WTC11 (cell line): Measurements from ENCODE around the gene AGPS. TPM values are rescaled to one million over a fixed set of nuclear protein-coding genes. Genes with fewer than 3 reads are reported as not detected.

Experiments used
- ATAC-seq: fragments of 200-7000 bp; cut with Tn5 transposase; 2 replicates; pipeline ENCODE4 v1.10.0; 2021; ENCODE audit warnings: mild to moderate bottlenecking, moderate library complexity
- CTCF ChIA-PET: fragments of 300-600 bp; sonication (Branson Sonifier 250); formaldehyde crosslinking; loops from one replicate; lab custom pipeline; 2021; ENCODE audit warnings: antibody characterized with exemption; lab: Charles Lee
- POLR2A ChIA-PET: fragments of 350-600 bp; sonication (Branson Sonifier 250); formaldehyde crosslinking; loops from one replicate; lab custom pipeline; 2021; ENCODE audit warnings: antibody characterized with exemption; lab: Charles Lee
- DNase-seq: peaks from one replicate; pipeline ENCODE4 v3.0.0; 2021; ENCODE audit warnings: low spot score
- H3K27ac Mint-ChIP-seq: 2 replicates; pipeline ENCODE4 v1.8.0; 2021; ENCODE audit warnings: mixed read lengths
- H3K27me3 Mint-ChIP-seq: 2 replicates; pipeline ENCODE4 v1.8.0; 2021; ENCODE audit warnings: low read depth, mild to moderate bottlenecking, moderate library complexity, mixed read lengths
- H3K36me3 Mint-ChIP-seq: 2 replicates; pipeline ENCODE4 v1.8.0; 2021; ENCODE audit warnings: mixed read lengths
- H3K4me1 Mint-ChIP-seq: 2 replicates; pipeline ENCODE4 v1.8.0; 2022; ENCODE audit warnings: mixed read lengths
- H3K4me3 Mint-ChIP-seq: 2 replicates; pipeline ENCODE4 v1.8.0; 2021; ENCODE audit warnings: mild to moderate bottlenecking, moderate library complexity, mixed read lengths
- H3K9me3 Mint-ChIP-seq: 2 replicates; pipeline ENCODE4 v1.8.0; 2021; ENCODE audit warnings: mixed read lengths
- ESRRA ChIP-seq: sonication (generic); formaldehyde crosslinking; IDR thresholded peaks from 2 replicates; pipeline ENCODE4 v1.8.1; 2022; ENCODE audit warnings: mild to moderate bottlenecking, missing genetic modification reagents, borderline replicate concordance
- JUN ChIP-seq: sonication (generic); formaldehyde crosslinking; IDR thresholded peaks from 2 replicates; pipeline ENCODE4 v1.8.0; 2023; ENCODE audit warnings: mild to moderate bottlenecking, missing genetic modification reagents
- KAT7 ChIP-seq: sonication (generic); formaldehyde crosslinking; IDR thresholded peaks from 2 replicates; pipeline ENCODE4 v1.8.1; 2023; ENCODE audit warnings: missing genetic modification reagents, mild to moderate bottlenecking, borderline replicate concordance
- NR2C2 ChIP-seq: sonication (generic); formaldehyde crosslinking; IDR thresholded peaks from 2 replicates; pipeline ENCODE4 v1.8.0; 2022; ENCODE audit warnings: mild to moderate bottlenecking, missing genetic modification reagents
- OVOL2 ChIP-seq: fragments of 250-450 bp; sonication (Bioruptor Pico); IDR thresholded peaks from 2 replicates; pipeline ENCODE4 v1.9.0; 2021; ENCODE audit warnings: mild to moderate bottlenecking, borderline replicate concordance
- RELA ChIP-seq: sonication (generic); formaldehyde crosslinking; IDR thresholded peaks from 2 replicates; pipeline ENCODE4 v1.8.1; 2022; ENCODE audit warnings: missing genetic modification reagents, mild to moderate bottlenecking, borderline replicate concordance
- SP1 ChIP-seq: sonication (generic); formaldehyde crosslinking; conservative IDR thresholded peaks from 2 replicates; pipeline ENCODE4 v1.8.1; 2022; ENCODE audit warnings: missing genetic modification reagents
- TEAD4 ChIP-seq: sonication (generic); formaldehyde crosslinking; IDR thresholded peaks from 2 replicates; pipeline ENCODE4 v1.8.0; 2022; ENCODE audit warnings: mild to moderate bottlenecking, missing genetic modification reagents
- ZNF121 ChIP-seq: sonication (generic); formaldehyde crosslinking; IDR thresholded peaks from 2 replicates; pipeline ENCODE4 v1.8.0; 2023; ENCODE audit warnings: missing genetic modification reagents
- ZNF232 ChIP-seq: sonication (generic); formaldehyde crosslinking; IDR thresholded peaks from 2 replicates; pipeline ENCODE4 v1.8.0; 2022; ENCODE audit warnings: mild to moderate bottlenecking, missing genetic modification reagents
- total RNA-seq: library from RNA; stranded (reverse); gene quantifications from 3 replicates; pipeline ENCODE4 v1.2.3, GENCODE V29; 2021
- TF ChIP-seq, protein P1 (sequence below): sonication (generic); formaldehyde crosslinking; IDR thresholded peaks from 2 replicates; pipeline ENCODE4 v1.8.1; 2022; ENCODE audit warnings: low read depth, mild to moderate bottlenecking, moderate library complexity, missing genetic modification reagents, borderline replicate concordance
- TF ChIP-seq, protein P2 (sequence below): sonication (generic); formaldehyde crosslinking; conservative IDR thresholded peaks from 2 replicates; pipeline ENCODE4 v1.8.1; 2022; ENCODE audit warnings: mild to moderate bottlenecking, missing genetic modification reagents
- TF ChIP-seq, protein P3 (sequence below): sonication (generic); formaldehyde crosslinking; IDR thresholded peaks from 2 replicates; pipeline ENCODE4 v1.8.0; 2023; ENCODE audit warnings: missing genetic modification reagents
- TF ChIP-seq, protein P4 (sequence below): sonication (generic); formaldehyde crosslinking; IDR thresholded peaks from 2 replicates; pipeline ENCODE4 v1.8.1; 2022; ENCODE audit warnings: mild to moderate bottlenecking, moderate library complexity, missing genetic modification reagents
- TF ChIP-seq, protein P5 (sequence below): sonication (generic); formaldehyde crosslinking; IDR thresholded peaks from 2 replicates; pipeline ENCODE4 v1.8.0; 2022; ENCODE audit warnings: mild to moderate bottlenecking, missing genetic modification reagents
- TF ChIP-seq, protein P6 (sequence below): sonication (generic); formaldehyde crosslinking; IDR thresholded peaks from 2 replicates; pipeline ENCODE4 v1.8.1; 2023; ENCODE audit warnings: mild to moderate bottlenecking, missing genetic modification reagents, moderate library complexity
- TF ChIP-seq, protein P7 (sequence below): fragments of 250-450 bp; sonication (Bioruptor Pico); conservative IDR thresholded peaks from 2 replicates; pipeline ENCODE4 v1.9.0; 2021; ENCODE audit warnings: mild to moderate bottlenecking

Gene AGPS
- total RNA-seq, 1 experiment from 2014 or later, result 60.8 TPM

DNA sequence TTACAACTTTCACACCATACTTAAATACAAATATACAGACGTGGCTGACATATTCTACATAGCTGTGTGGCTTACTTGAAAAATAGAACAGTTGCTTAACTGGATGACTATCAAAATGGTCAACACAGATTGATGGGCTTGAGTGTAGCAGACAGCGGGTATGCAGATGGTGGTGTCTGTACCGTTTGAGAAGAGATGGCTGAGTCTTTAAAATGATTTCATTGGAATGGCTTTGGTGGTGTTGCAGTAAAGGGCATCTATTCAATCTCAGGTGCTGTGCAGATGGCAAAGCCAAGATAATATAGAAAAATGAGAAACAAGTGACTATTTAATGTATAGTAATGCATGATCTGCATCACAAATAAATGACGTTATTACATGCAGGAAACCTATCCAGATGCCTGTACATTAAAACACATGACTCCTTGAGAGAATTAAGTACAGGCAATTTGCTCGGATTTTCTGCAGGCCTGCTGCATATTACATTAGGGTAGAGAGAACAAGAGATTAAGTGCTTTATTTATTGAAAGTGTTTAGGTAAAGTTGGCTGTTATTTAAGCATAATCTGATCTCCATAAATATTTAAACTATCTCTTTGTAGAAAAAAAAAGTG, 68.5 kb downstream of the AGPS start:
- ChIA-PET POLR2A (no interaction called here), CTCF (no interaction called here)
- TF ChIP-seq, protein P1, sequence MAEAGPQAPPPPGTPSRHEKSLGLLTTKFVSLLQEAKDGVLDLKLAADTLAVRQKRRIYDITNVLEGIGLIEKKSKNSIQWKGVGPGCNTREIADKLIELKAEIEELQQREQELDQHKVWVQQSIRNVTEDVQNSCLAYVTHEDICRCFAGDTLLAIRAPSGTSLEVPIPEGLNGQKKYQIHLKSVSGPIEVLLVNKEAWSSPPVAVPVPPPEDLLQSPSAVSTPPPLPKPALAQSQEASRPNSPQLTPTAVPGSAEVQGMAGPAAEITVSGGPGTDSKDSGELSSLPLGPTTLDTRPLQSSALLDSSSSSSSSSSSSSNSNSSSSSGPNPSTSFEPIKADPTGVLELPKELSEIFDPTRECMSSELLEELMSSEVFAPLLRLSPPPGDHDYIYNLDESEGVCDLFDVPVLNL (CRISPR knock-in tag), result no peak
- no peak for TF ChIP-seq KAT7 (CRISPR knock-in tag)
- no peak for TF ChIP-seq SP1 (CRISPR knock-in tag)
- TF ChIP-seq, protein P2, sequence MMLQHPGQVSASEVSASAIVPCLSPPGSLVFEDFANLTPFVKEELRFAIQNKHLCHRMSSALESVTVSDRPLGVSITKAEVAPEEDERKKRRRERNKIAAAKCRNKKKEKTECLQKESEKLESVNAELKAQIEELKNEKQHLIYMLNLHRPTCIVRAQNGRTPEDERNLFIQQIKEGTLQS (CRISPR knock-in tag), result no peak
- TF ChIP-seq ESRRA (CRISPR knock-in tag), result no peak
- TF ChIP-seq, protein P3, sequence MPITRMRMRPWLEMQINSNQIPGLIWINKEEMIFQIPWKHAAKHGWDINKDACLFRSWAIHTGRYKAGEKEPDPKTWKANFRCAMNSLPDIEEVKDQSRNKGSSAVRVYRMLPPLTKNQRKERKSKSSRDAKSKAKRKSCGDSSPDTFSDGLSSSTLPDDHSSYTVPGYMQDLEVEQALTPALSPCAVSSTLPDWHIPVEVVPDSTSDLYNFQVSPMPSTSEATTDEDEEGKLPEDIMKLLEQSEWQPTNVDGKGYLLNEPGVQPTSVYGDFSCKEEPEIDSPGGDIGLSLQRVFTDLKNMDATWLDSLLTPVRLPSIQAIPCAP, result no peak
- TF ChIP-seq, protein P4, sequence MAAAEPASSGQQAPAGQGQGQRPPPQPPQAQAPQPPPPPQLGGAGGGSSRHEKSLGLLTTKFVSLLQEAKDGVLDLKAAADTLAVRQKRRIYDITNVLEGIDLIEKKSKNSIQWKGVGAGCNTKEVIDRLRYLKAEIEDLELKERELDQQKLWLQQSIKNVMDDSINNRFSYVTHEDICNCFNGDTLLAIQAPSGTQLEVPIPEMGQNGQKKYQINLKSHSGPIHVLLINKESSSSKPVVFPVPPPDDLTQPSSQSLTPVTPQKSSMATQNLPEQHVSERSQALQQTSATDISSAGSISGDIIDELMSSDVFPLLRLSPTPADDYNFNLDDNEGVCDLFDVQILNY, result no peak
- TF ChIP-seq NR2C2 (CRISPR knock-in tag), result no peak
- TF ChIP-seq JUN (CRISPR knock-in tag), result no peak
- TF ChIP-seq, protein P5, sequence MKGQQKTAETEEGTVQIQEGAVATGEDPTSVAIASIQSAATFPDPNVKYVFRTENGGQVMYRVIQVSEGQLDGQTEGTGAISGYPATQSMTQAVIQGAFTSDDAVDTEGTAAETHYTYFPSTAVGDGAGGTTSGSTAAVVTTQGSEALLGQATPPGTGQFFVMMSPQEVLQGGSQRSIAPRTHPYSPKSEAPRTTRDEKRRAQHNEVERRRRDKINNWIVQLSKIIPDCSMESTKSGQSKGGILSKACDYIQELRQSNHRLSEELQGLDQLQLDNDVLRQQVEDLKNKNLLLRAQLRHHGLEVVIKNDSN, result no peak
- no peaks in the 10 kb centered on the region for H3K4me1 Mint-ChIP-seq
- DNase-seq (no peak), ATAC-seq (no peak)
- H3K4me3 Mint-ChIP-seq, result no peak overlapping the region
- H3K36me3 Mint-ChIP-seq, result peaks cover 46% of the 10 kb centered on the region
- H3K27me3 Mint-ChIP-seq, result peaks cover 3% of the 10 kb centered on the region; the same call in 1 of the 2 replicates
- H3K9me3 Mint-ChIP-seq, result peaks cover 35% of the 10 kb centered on the region
- H3K27ac Mint-ChIP-seq, result no peak overlapping the region

DNA sequence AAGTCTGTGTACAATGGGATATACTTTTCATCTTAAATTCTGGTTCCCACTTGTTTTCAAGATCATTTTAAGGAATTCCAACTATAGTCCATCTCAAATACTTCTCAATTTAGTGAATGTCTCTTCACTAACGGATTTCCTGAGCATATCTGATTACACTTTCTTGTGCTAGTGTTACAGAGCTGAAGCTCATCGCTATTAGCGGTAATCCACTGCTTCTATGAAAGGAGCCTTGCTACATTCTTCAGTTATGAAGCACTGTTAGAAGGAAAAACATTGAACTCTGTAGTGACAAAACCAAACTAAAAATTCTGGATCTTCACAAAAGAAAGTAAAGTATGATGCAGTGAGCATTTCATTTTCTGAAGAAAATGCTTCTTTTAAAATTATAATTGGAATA, 72.0 kb downstream of the AGPS start:
- no peak for DNase-seq
- Mint-ChIP-seq H3K27me3 (peaks cover 3% of the 10 kb centered on the region; the same call in 1 of the 2 replicates), H3K27ac (no peak overlapping the region), H3K36me3 (peaks cover 35% of the 10 kb centered on the region), H3K4me3 (no peak overlapping the region), H3K4me1 (no peaks in the 10 kb centered on the region), H3K9me3 (peaks cover 13% of the 10 kb centered on the region)
- ChIA-PET CTCF (no interaction called here), POLR2A (no interaction called here)
- TF ChIP-seq, protein P6, sequence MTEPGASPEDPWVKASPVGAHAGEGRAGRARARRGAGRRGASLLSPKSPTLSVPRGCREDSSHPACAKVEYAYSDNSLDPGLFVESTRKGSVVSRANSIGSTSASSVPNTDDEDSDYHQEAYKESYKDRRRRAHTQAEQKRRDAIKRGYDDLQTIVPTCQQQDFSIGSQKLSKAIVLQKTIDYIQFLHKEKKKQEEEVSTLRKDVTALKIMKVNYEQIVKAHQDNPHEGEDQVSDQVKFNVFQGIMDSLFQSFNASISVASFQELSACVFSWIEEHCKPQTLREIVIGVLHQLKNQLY (CRISPR knock-in tag), result no peak
- TF ChIP-seq ZNF121 (CRISPR knock-in tag), result no peak
- TF ChIP-seq TEAD4 (CRISPR knock-in tag), result no peak
- no peak for TF ChIP-seq ZNF232
- TF ChIP-seq OVOL2, result no peak
- ATAC-seq, result no peak

DNA sequence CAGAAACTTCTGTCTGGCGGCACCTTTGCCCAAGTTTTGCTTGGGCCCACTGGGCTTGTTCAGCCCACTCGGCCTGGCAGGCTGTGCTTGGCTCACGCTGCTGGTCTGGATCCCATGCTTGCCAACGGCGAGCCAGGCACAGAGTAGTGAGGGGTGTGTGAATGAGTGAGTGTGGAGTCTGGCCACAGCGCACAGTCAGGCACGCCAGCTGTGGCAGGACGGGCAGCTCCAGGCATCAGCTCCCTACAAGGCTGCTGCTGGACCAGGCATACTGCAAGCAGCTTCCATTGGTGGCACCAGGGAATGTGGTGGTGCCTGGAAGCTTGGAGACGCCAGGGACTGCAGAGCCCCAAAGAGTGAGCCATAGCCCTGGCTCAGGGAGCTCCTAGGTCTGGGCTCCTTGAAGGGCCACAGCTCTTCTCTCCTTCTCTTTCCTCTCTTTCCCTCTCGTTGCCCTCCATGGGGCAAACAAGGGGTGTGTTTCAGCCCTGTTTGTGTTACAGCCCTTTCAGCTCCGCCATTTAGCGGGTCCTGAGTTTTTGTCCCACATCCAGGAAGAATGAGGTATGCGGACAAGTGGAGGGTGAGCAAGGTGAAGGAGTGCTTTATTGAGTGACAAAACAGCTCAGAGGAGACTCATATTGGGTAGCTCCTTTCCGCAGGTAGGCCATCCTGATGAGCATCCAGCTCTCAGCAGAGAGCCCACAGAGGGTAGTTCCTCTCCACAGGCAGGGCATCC, 73.0 kb downstream of the AGPS start:
- Mint-ChIP-seq H3K4me3 (no peak overlapping the region), H3K27ac (no peak overlapping the region), H3K36me3 (peaks cover 36% of the 10 kb centered on the region), H3K27me3 (no peaks in the 10 kb centered on the region), H3K4me1 (no peaks in the 10 kb centered on the region), H3K9me3 (peaks cover 15% of the 10 kb centered on the region)
- CTCF ChIA-PET, result no interaction called here
- POLR2A ChIA-PET, result no interaction called here
- no peak for DNase-seq
- TF ChIP-seq JUN (CRISPR knock-in tag), result no peak
- no peak for TF ChIP-seq RELA (CRISPR knock-in tag)
- TF ChIP-seq, protein P7, sequence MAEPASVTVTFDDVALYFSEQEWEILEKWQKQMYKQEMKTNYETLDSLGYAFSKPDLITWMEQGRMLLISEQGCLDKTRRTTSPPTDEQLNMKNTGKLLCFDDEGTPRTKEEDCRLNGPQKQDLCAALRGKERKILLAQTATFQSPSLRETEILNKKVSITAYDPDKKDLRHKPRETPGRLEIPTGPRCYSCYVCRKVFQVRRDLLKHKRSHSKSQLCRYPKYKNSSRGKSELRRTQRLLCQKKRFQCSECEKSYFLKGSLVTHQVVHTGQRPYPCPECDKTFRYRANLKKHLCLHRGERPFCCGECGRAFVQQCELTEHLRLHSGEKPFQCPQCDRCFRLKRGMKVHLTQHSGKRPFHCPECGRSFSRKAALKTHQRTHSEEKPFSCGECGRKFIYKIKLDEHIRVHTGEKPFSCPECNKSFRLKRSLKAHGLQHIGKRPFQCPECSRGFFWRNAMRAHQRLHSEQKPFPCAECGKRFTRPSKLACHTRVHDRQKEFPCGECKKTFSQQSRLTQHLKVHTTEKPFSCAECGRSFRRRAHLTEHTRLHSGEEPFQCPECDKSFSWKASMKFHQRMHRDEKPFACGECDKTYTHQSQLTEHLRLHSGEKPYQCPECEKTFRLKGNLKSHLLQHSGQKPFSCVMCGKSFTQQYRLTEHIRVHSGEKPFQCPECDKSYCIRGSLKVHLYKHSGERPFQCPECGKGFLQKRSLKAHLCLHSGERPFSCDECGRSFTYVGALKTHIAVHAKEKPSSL (CRISPR knock-in tag), result no peak
- ATAC-seq, result no peak
